ENCODE results near the gene CCDC178. TPM values are rescaled to one million over a fixed set of nuclear protein-coding genes. Genes with fewer than 3 reads are reported as not detected.

CCDC178 gene
- total and polyA plus RNA-seq, 2 of the 4 experiments (the other 2 are of a cell fraction) = not detected

GRCh38 chr18:33107511-33107910 lies 333.0 kb downstream of the CCDC178 start:
- Histone ChIP-seq H4K5ac (ENCODE audit: low read depth, low read length) (no peak overlapping the region), H4K8ac (ENCODE audit: low read depth in 2 of 2, low read length in 2 of 2) (no peak overlapping the region), H2BK120ac (ENCODE audit: low read depth, low read length) (no peak overlapping the region), H3K9me1 (ENCODE audit: insufficient read depth, low read length) (no peaks in the 10 kb centered on the region), H3K4me2 (ENCODE audit: low read depth, low read length) (no peak overlapping the region), H3K23ac (ENCODE audit: low read depth, low read length) (no peak overlapping the region), H4K91ac (ENCODE audit: insufficient read depth, low read depth, low read length) (no peak overlapping the region), H3K27me3 (ENCODE audit: control insufficient read depth, insufficient read depth, low read length) (no peaks in the 10 kb centered on the region), H3K4me3 (ENCODE audit: insufficient read depth, low read depth, low read length) (no peak overlapping the region), H3K14ac (replicated peaks; ENCODE audit: low read depth, low read length) (no peak overlapping the region), H2AFZ (replicated peaks; ENCODE audit: low read length, poor library complexity) (no peak overlapping the region), H4K20me1 (ENCODE audit: insufficient read depth, low read length) (no peaks in the 10 kb centered on the region), H3K4me1 (ENCODE audit: control insufficient read depth, insufficient read depth, low read length) (no peaks in the 10 kb centered on the region), H3K18ac (ENCODE audit: low read depth, low read length) (no peak overlapping the region), H3K56ac (ENCODE audit: extremely low read depth, insufficient read depth, low read length) (no peak overlapping the region), H3K79me1 (ENCODE audit: low read depth in 1 of 2, low read length in 2 of 2) (no peaks in the 10 kb centered on the region), H2AK9ac (replicated peaks; ENCODE audit: low read depth, low read length, poor library complexity) (no peak overlapping the region), H2AK5ac (ENCODE audit: low read depth, low read length) (no peak overlapping the region), H3K4ac (ENCODE audit: low read depth, low read length) (no peak overlapping the region), H3K9me3 (ENCODE audit: control insufficient read depth, insufficient read depth, low read length) (no peaks in the 10 kb centered on the region), H3K9ac (ENCODE audit: low read depth, low read length) (no peak overlapping the region), H2BK5ac (ENCODE audit: low read depth, low read length, poor library complexity, severe bottlenecking) (no peak overlapping the region), H3K27ac (ENCODE audit: insufficient read depth, low read length) (no peak overlapping the region), H2BK20ac (ENCODE audit: low read depth, low read length) (no peak overlapping the region), H3K36me3 (ENCODE audit: control insufficient read depth, insufficient read depth, low read length) (no peaks in the 10 kb centered on the region), H2BK15ac (ENCODE audit: low read depth, low read length) (no peak overlapping the region)
- TF ChIP-seq POLR2A (IDR thresholded peaks at IDR 0.05; ENCODE audit: low read depth, low read length) = no peak
- TF ChIP-seq CTCF (conservative IDR thresholded peaks at IDR 0.05; ENCODE audit: low read depth, low read length) = no peak
- TF ChIP-seq MAFK (IDR thresholded peaks at IDR 0.05; ENCODE audit: low read depth, low read length) = 0 out of 2 replicates have a peak, but pooled peaks have one; percentile 20
- dilution Hi-C loops (cut with HindIII; ENCODE audit: low sequenced_read_pairs, unreplicated experiment) = no loop called here
- ChIA-PET POLR2A (ENCODE audit: unreplicated experiment) (no interaction called here), CTCF (no interaction called here)
- in situ Hi-C loops (cut with MboI; ENCODE audit: low sequenced_read_pairs) = no loop called here
- DNase-seq = no peak
- ATAC-seq (ENCODE audit: low read depth) = no peak
- no TSS peak for BruUV-seq (replicated peaks)
- intact Hi-C loops (cut with micrococcal nuclease) = no loop called here
